Heart right ventricle (tissue), 16 donors: ENCODE measurements around the gene C5orf58. TPM values are rescaled to one million over a fixed set of nuclear protein-coding genes. Genes with fewer than 3 reads are reported as not detected.

Experiments
- ATAC-seq, 8 donors: fragments of 200-7000 bp; cut with Tn5 transposase; one replicate each; pipeline ENCODE4 v1.9.1; 2020; ENCODE audit warnings: mild to moderate bottlenecking in 8 of 8, moderate library complexity in 8 of 8, moderate number of reproducible peaks in 1 of 8
- DNase-seq, 2 donors: peaks; one replicate each; pipeline ENCODE4 v3.0.0-alpha.2; 2020
- H3K27ac ChIP-seq, 10 donors: fragments of 200-600 bp; sonication (generic) in 2 of 10; one replicate each; pipeline versions ENCODE4 v1.5.0 to v1.8.0; 2020 to 2022; ENCODE audit warnings: mild to moderate bottlenecking in 3 of 10
- H3K27me3 ChIP-seq, 7 donors: fragments of 200-600 bp; one replicate each; pipeline ENCODE4 v1.8.0; 2021 to 2022; ENCODE audit warnings: mild to moderate bottlenecking in 2 of 7
- H3K36me3 ChIP-seq, 9 donors: fragments of 200-600 bp; sonication (generic) in 1 of 9; one replicate each; pipeline versions ENCODE4 v1.5.0 to v1.8.0; 2020 to 2022; ENCODE audit warnings: mild to moderate bottlenecking in 2 of 9
- H3K4me1 ChIP-seq, 9 donors: fragments of 200-600 bp; sonication (generic) in 1 of 9; one replicate each; pipeline versions ENCODE4 v1.5.0 to v1.8.0; 2020 to 2022; ENCODE audit warnings: mild to moderate bottlenecking in 4 of 9
- H3K4me3 ChIP-seq, 10 donors: fragments of 200-600 bp; sonication (generic) in 2 of 10; one replicate each; pipeline versions ENCODE4 v1.5.0 to v1.8.0; 2020 to 2022; ENCODE audit warnings: mild to moderate bottlenecking in 7 of 10, moderate library complexity in 2 of 10
- H3K9me3 ChIP-seq, 11 donors: fragments of 200-600 bp in 10 of 11; sonication (generic) in 2 of 11; one replicate each; pipeline versions ENCODE4 v1.5.0 to v1.8.0; 2013 to 2022; ENCODE audit warnings: mild to moderate bottlenecking in 2 of 11, control low read depth in 1 of 11, moderate library complexity in 1 of 11
- WGBS, 2 donors: extraction: QIAGEN DNeasy Blood & Tissue Kit; methylation state at CpG; one replicate each; pipeline ENCODE4 v1.1.7; 2013; ENCODE audit warnings: inconsistent platforms in 1 of 2; 5-methylcytosine and 5-hydroxymethylcytosine counted together
- intact Hi-C, 10 donors: fragments of 100-400 bp; cut with DNase I; formaldehyde crosslinking; loops; one replicate each; pipeline versions ENCODE4 v1.11.1 to v1.14.2; 2022
- polyA plus RNA-seq, 2 donors: library from polyadenylated mRNA; stranded (reverse); fragments of 200-250 nt; gene quantifications; one replicate each; pipeline ENCODE4 v1.2.3, GENCODE V29; 2013
- total RNA-seq, 10 donors: library from RNA; stranded (reverse); fragmentation: NEBNext Ultra II Directional in 3 of 10; extraction: Animal tissue kit (Norgen Biotek cat#: 25700) in 3 of 10; gene quantifications; one replicate each; pipeline versions ENCODE4 v1.2.1 to v1.2.4, GENCODE V29; 2021 to 2023
- TF ChIP-seq, protein P1 (sequence below), 9 donors: fragments of 200-600 bp; sonication (generic) in 2 of 9; IDR thresholded peaks; one replicate each; pipeline versions ENCODE4 v1.5.0 to v1.8.0; 2021 to 2022; ENCODE audit warnings: antibody characterized with exemption in 9 of 9, mild to moderate bottlenecking in 5 of 9, moderate library complexity in 1 of 9
- donor health status: Arrhythmogenic right ventricular cardiomyopathy.
- donor health status: ischemic (EF 13 %, LVEDD 7.1; RV severe dilation, severe dysfunction).
- donor health status: healthy with polysubstance abuse.
- donor health status: DM: no; HTN: yes; CAD: no.
- donor health status: DM: no; HTN: no; CAD: no.
- donor health status: ischemic (EF 25% LVEDD 6.9; RV normal size, moderate dysfunction).
- donor health status: ischemic (EF 25% LVEDD 5.7; RV mildly dilated, moderate dysfunction).
- donor health status: healthy.
- donor health status: DM: yes; HTN: yes; CAD: no.
- donor health status: Ischemic cardiomyopathy.
- donor health status: ischemic (EF 35%, LVEDD 5.7; RV mildly dilated, moderate dysfunction).
- donor health status: nonischemic (EF 11% LVEDD 7.7; RV severe dilation, severe dysfunction).
- donor health status: DM: yes; HTN: yes; CAD: no.
- donor health status: PGD.
- donor health status: ischemic (EF 29% LVEDD 5.4; RV normal size, mild dysfunction).
- donor health status: nonischemic (EF 23%, LVEDD 6.1; RV moderate dilation, normal function).

The C5orf58 gene
- total and polyA plus RNA-seq, 12 donors, result 0.56 to 1.1 TPM; not detected in 10

DNA sequence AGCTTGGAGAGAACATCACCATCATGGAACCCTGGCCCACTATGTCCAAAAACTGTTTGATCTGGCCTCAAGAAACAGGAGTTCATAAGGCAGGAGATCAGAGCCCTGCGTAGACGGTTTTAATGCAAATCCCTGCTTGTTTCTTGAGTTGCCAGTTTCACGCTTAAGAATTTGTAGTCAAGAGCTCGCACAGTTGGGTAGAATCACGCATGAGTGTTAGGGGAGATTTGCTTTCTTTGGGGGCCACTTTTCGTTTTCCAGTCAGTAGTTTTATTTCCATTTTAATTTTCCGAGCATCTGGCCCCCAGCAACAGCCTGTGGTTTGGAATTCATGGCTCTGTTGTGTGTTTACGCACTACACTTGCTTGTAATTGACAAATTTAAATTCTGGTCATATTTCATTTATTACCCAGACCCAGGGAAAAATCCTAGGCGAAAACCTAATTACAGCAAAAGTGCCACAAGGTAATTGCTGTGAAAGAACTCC lies 6.6 kb upstream of the C5orf58 start:
- H3K27me3 ChIP-seq, result no peaks in the 10 kb centered on the region
- DNase-seq (no peak), ATAC-seq (no peak)
- TF ChIP-seq, protein P1, sequence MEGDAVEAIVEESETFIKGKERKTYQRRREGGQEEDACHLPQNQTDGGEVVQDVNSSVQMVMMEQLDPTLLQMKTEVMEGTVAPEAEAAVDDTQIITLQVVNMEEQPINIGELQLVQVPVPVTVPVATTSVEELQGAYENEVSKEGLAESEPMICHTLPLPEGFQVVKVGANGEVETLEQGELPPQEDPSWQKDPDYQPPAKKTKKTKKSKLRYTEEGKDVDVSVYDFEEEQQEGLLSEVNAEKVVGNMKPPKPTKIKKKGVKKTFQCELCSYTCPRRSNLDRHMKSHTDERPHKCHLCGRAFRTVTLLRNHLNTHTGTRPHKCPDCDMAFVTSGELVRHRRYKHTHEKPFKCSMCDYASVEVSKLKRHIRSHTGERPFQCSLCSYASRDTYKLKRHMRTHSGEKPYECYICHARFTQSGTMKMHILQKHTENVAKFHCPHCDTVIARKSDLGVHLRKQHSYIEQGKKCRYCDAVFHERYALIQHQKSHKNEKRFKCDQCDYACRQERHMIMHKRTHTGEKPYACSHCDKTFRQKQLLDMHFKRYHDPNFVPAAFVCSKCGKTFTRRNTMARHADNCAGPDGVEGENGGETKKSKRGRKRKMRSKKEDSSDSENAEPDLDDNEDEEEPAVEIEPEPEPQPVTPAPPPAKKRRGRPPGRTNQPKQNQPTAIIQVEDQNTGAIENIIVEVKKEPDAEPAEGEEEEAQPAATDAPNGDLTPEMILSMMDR (IDR thresholded peaks at IDR 0.05), result peak in 1 of 9 donors; percentile 4
- no peak overlapping the region for H3K27ac ChIP-seq
- H3K4me1 ChIP-seq, result peaks cover 0 to 24% (median 7%) of the 10 kb centered on the region in 9 donors
- intact Hi-C loops, result loop anchor here (2.0 to 10.0 kb wide), 10 partner anchors 41 to 409 kb away; no protein-coding TSS in a partner anchor
- no peak overlapping the region for H3K4me3 ChIP-seq
- H3K9me3 ChIP-seq, result no peaks in the 10 kb centered on the region
- no peaks in the 10 kb centered on the region for H3K36me3 ChIP-seq
- WGBS, 2 donors, result 83 to 84% methylated on average over 9 of the region's 9 CpGs

DNA sequence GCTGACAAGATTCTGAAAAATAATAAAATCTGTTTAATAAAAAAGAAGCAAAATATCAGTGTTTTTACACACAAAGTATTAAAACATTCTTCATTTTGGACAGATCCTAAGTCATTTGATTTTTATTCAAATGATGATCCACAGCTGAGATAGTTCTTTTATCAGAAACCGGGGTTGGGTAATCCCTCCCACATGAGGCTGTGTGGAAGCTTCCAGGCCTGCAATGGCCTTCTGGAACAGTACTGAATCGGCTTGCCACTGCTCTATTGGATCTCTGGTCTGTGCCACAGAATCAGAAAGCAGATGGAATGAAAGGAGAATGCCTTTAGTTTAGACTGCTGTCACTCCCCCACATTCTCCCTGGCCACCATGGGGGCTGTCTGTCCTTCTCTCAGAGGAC lies 6.1 kb upstream of the C5orf58 start:
- intact Hi-C loops, result loop anchor here (2.0 to 10.0 kb wide), 10 partner anchors 41 to 408 kb away; no protein-coding TSS in a partner anchor

DNA sequence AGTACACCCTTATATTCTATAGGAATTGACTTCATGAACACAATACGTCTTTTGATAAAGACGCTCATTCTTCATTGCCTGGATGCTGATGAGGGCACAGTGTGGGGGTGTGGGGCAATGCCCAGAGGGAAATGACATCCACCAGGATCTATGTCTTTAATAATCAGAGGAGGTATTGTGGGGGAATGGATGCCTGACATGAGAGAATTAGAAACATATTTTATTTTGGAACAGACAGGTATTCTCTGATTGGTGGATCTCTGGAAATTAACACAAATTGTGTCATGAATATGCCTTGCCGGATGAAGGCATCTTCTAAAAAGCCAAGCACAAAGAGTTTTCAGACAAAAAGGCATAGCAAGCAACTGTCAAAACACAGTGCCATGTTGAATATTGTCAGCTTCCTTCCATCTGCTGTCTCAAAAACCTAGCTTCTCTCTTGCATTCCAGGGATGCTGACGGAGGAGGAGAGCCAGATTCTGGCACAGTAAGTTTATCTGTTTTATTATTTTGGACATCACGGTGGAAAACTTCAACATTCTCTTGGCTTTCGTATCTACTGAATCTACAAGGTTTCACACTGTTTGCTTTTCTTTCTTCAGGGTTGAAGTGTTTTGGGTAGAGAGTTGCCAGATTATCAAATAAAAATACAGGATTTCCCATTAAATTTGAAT lies 3.9 kb upstream of the C5orf58 start:
- WGBS, 2 donors, result 75 to 81% methylated on average over 6 of the region's 6 CpGs

More for the DNA sequence above, 6.1 kb upstream of the C5orf58 start:
- WGBS, 2 donors, result 59 to 63% methylated on average over 2 of the region's 2 CpGs
- Histone ChIP-seq H3K4me3 (no peak overlapping the region), H3K27ac (no peak overlapping the region), H3K27me3 (no peaks in the 10 kb centered on the region), H3K4me1 (peaks cover 0 to 23% (median 7%) of the 10 kb centered on the region in 9 donors), H3K36me3 (no peaks in the 10 kb centered on the region), H3K9me3 (no peaks in the 10 kb centered on the region)
- no peak for DNase-seq
- TF ChIP-seq, protein P1 (IDR thresholded peaks at IDR 0.05), result no peak
- ATAC-seq, result peak in 1 of 8 donors; percentile 36

DNA sequence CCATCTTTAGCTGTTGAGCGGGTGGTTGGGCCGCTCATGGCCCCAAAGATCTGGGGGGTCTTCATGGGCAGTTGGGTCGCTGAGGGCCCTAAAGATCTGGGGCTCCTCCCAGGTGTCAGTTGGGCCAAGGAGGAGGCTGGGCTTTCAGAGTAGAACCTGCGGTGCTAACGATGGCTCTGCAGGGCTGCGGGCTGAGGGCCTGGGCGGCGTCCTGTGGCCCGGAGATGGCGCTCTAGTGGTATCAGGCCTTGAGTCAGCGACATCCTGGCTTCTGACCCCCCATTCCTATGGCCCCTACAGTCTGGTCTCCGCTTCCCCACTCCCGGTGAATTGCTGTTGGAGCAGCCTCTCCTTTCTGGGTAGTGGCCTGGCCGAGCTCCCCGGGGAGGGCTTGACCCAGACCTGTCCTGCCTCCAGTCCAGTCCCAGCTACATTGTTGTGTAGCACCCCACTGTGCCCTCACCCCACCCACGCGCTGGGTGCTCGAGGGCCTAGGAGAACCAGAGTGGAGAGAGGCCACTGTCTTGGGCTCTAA lies 640 bp downstream of the C5orf58 start:
- H3K4me3 ChIP-seq, result peak overlapping the region in 1 of 10 donors; percentile 40
- ATAC-seq, result no peak
- WGBS, 2 donors, result 96 to 97% methylated on average over 18 of the region's 18 CpGs
- H3K4me1 ChIP-seq, result no peaks in the 10 kb centered on the region
- H3K9me3 ChIP-seq, result no peaks in the 10 kb centered on the region
- intact Hi-C loops, result no loop called here
- no peak overlapping the region for H3K27ac ChIP-seq
- H3K36me3 ChIP-seq, result no peaks in the 10 kb centered on the region
- peaks cover 0 to 6% (median 0%) of the 10 kb centered on the region in 7 donors for H3K27me3 ChIP-seq
- no peak for DNase-seq
- TF ChIP-seq, protein P1 (IDR thresholded peaks at IDR 0.05), result no peak

More for the DNA sequence above, 3.9 kb upstream of the C5orf58 start:
- no peak overlapping the region for H3K27ac ChIP-seq
- ATAC-seq, result no peak
- no peaks in the 10 kb centered on the region for H3K36me3 ChIP-seq
- H3K4me3 ChIP-seq, result no peak overlapping the region
- peaks cover 0 to 4% (median 0%) of the 10 kb centered on the region in 9 donors for H3K4me1 ChIP-seq
- no peaks in the 10 kb centered on the region for H3K9me3 ChIP-seq
- intact Hi-C loops, result loop anchor here in 8 of 10 donors (5.0 to 10.0 kb wide), 9 partner anchors 38 to 406 kb away; no protein-coding TSS in a partner anchor
- DNase-seq, result no peak
- H3K27me3 ChIP-seq, result peaks cover 0 to 3% (median 0%) of the 10 kb centered on the region in 7 donors
- TF ChIP-seq, protein P1 (IDR thresholded peaks at IDR 0.05), result no peak
